GM21528 (cell line): ENCODE results near the gene GM2A.
"Not testable (repeated sequence)": the region's sequence is repeated elsewhere in the genome, so short reads cannot be mapped to it uniquely, and the experiment has no call there.

Source experiments
- ATAC-seq: cut with Tn5 transposase; IDR thresholded peaks from one replicate; pipeline ENCODE4 v1.9.1; 2021; ENCODE audit warnings: mild to moderate bottlenecking, moderate library complexity; ENCODE audit not compliant: unreplicated experiment, low FRiP score

Gene GM2A

DNA sequence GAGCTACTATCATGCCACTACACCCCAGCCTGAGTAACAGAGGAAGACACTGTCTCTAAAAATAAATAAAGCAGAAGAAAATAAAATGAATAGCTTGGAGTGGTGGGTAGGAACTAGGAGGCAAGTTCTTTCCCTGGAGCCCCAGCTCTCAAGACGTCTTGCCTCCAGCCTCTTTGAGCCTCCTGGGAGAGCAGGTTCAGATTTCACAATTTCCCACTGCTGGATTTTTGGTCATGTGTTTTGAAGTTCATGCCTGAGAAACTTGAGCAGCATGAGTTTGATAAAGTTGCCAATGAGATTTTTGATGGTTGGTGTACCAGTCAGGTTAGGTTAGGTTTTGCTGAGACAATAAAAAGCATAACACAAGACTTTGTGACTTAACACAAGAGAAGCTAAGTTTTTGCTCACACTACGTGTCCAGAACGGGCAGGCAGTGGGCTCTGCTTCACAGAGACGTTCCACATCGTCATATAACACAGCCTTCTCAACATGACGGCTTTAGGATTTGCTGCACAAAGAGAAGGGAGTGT, 25.0 kb upstream of the GM2A start:
- no peak for ATAC-seq

GRCh38 chr5:151228986-151229385, 24.0 kb upstream of the GM2A start:
- no peak for ATAC-seq

DNA sequence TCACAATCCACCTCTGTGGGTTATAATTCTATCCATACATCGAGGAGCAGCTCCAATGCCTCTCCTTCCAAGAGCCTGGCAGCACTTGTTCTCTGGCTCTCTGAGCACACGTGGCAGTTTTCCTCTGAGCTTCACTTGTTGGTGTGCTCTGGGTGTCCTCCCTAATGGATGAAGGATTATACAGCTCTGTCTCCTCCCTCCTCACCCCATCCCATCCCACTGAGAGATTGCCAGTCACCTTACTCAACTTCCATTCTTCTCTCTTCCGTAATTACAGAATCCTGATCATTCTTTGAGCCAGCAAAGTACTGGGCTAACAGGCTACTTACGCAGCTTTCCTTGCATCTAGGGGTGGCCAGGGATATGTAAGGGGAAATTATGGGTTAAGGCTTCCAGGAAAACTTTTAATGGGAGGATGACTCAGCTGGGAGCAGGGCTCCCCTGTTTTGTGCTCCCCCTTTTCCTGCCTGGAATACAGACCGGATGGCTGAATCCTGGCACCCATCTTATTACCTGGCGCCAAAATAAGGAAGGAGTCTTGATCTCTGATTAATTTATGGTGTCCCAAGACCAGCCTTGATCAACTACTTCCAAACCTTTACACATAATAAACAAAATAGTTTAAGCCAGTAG, 22.8 kb upstream of the GM2A start:
- no peak for ATAC-seq

DNA sequence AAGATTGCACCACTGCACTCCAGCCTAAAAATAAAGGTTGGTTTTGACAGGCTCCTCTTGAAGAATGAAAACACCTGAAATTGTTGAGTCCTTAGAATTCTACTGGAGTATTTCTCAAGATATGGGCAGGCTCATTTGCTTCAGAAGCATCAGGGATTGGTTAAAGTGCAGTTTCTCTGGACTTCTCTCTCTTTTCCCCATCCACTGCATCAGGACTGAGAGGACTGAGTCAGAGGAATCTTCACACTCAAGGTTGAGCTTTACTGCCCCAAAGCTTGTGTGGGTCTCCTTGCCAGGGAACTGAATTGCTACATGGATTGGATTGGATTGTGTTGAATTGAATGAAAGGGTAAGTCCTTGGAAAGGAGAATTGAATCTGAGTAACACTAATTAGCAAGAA, 21.6 kb upstream of the GM2A start:
- no peak for ATAC-seq

- peak; percentile 61 for ATAC-seq
These were observed 19.3 kb upstream of the GM2A start for GRCh38 chr5:151233616-151234085.

- peak; percentile 61 for ATAC-seq
These were observed 18.3 kb upstream of the GM2A start for GRCh38 chr5:151234476-151235238.

GRCh38 chr5:151235239-151235571, 17.8 kb upstream of the GM2A start:
- ATAC-seq, result not testable (repeated sequence)

GRCh38 chr5:151236888-151237287, 16.1 kb upstream of the GM2A start:
- no peak for ATAC-seq

GRCh38 chr5:151237685-151238084, 15.3 kb upstream of the GM2A start:
- ATAC-seq, result no peak

DNA sequence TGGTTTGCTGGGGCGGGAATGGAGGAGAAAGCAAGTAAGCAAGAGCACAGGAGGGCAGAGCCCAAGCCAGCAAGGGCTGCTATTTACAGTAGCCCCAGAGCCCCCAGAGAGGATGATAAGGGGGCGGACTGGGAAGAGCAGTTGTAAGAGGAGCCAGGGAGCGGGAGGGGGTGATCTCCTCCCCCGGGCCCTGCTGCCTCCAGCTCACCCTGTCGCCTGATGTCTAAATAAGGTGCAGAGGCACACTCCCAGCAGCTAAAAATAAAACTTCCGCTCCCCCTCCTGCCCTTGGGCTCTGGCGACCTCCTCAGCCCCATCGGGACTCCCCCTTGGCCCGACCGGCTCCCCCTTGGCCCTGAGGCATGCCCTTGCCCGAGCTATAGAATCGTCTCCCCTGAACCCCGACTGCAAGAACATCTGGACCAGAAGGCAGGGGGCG, 14.7 kb upstream of the GM2A start:
- no peak for ATAC-seq

GRCh38 chr5:151239237-151239861, 13.6 kb upstream of the GM2A start:
- ATAC-seq, result peak; percentile 47

GRCh38 chr5:151240268-151240835, 12.6 kb upstream of the GM2A start:
- not testable (repeated sequence) for ATAC-seq

- ATAC-seq, result no peak
These were observed 11.9 kb upstream of the GM2A start for GRCh38 chr5:151240924-151241635.

- no peak for ATAC-seq
These were observed 9.9 kb upstream of the GM2A start for GRCh38 chr5:151243127-151243526.

- no peak for ATAC-seq
These were observed 9.4 kb upstream of the GM2A start for GRCh38 chr5:151243564-151243963.

GRCh38 chr5:151244206-151244605, 8.8 kb upstream of the GM2A start:
- ATAC-seq, result no peak

DNA sequence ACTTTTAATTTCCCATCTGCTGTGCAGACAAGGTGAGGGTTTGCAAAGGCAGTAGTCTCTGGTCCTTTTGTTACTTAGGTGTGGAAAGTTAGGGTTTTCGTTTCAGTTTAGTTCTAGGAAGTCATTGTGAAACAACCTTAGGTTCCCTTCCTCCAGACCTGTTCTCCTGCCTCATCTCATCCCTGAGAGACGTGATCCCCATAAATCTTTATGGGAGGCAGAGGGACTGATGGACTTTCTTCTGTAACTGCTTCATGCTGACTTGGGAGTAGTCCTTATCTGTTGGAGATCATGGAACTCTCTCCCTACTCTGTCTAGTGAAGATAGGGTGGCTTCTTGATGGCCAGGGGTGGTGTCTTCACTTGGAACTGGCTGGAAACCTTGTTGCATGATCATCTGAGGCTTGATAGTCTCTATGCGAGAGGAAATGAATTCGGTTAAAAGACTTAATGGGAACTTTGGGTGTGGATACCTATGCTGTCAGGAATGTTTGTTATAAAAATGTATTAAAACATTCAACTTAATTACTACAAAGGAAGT, 7.2 kb upstream of the GM2A start:
- ATAC-seq, result no peak

GRCh38 chr5:151248651-151249050, 4.3 kb upstream of the GM2A start:
- ATAC-seq, result no peak

- no peak for ATAC-seq
These were observed 3.7 kb upstream of the GM2A start for GRCh38 chr5:151249281-151249680.

GRCh38 chr5:151250346-151251000, 2.5 kb upstream of the GM2A start:
- ATAC-seq, result no peak
